ENCODE measurements around the gene EMD.

Gene EMD

GRCh38 chrX:154420402-154420756, 41.3 kb downstream of the EMD start:
- no peak overlapping the region for H3K4me3 ChIP-seq (ENCODE audit: low read depth, low read length)
- no peak for TF ChIP-seq CTCF (conservative IDR thresholded peaks at IDR 0.05; ENCODE audit: low read depth, low read length)
- no peak for DNase-seq (ENCODE audit: low read depth)

- TF ChIP-seq CTCF (conservative IDR thresholded peaks at IDR 0.05; ENCODE audit: low read depth, low read length), result no peak
- H3K4me3 ChIP-seq (ENCODE audit: low read depth, low read length), result no peak overlapping the region
- no peak for DNase-seq (ENCODE audit: low read depth)
These were observed 48.0 kb downstream of the EMD start for GRCh38 chrX:154426916-154427770.

GRCh38 chrX:154428176-154429171, 49.4 kb downstream of the EMD start, which contains the start of gene ATP6AP1:
Gene ATP6AP1, plus strand, starts transcription at chrX:154428677. Its CDS starts 16 bp downstream, at chrX:154428693.
- DNase-seq (ENCODE audit: low read depth), result peak; percentile 96
- peak within 1 kb of the TSS; percentile 71 for H3K4me3 ChIP-seq (ENCODE audit: low read depth, low read length)
- TF ChIP-seq CTCF (conservative IDR thresholded peaks at IDR 0.05; ENCODE audit: low read depth, low read length), result no peak

GRCh38 chrX:154429711-154430110, 50.6 kb downstream of the EMD start:
- DNase-seq (ENCODE audit: low read depth), result no peak
- H3K4me3 ChIP-seq (ENCODE audit: low read depth, low read length), result peak overlapping the region; percentile 71
- TF ChIP-seq CTCF (conservative IDR thresholded peaks at IDR 0.05; ENCODE audit: low read depth, low read length), result no peak

GRCh38 chrX:154430479-154430878, 51.4 kb downstream of the EMD start:
- TF ChIP-seq CTCF (conservative IDR thresholded peaks at IDR 0.05; ENCODE audit: low read depth, low read length), result no peak
- no peak for DNase-seq (ENCODE audit: low read depth)
- no peak overlapping the region for H3K4me3 ChIP-seq (ENCODE audit: low read depth, low read length)

GRCh38 chrX:154430916-154431315, 51.8 kb downstream of the EMD start:
- TF ChIP-seq CTCF (conservative IDR thresholded peaks at IDR 0.05; ENCODE audit: low read depth, low read length), result no peak
- no peak overlapping the region for H3K4me3 ChIP-seq (ENCODE audit: low read depth, low read length)
- DNase-seq (ENCODE audit: low read depth), result no peak
